H1 (cell line): ENCODE measurements around the gene ZBTB11. TPM values are rescaled to one million over a fixed set of nuclear protein-coding genes. Genes with fewer than 3 reads are reported as not detected.

Source experiments
- CTCF ChIA-PET: fragments of 300-600 bp; sonication (Branson Sonifier 250); formaldehyde crosslinking; loops from one replicate; lab custom pipeline; 2021; ENCODE audit not compliant: partially characterized antibody; lab: Charles Lee
- POLR2A ChIA-PET: fragments of 300-600 bp; sonication (Branson Sonifier 250); formaldehyde crosslinking; loops from one replicate; lab custom pipeline; 2021; ENCODE audit warnings: inconsistent platforms; ENCODE audit not compliant: partially characterized antibody; lab: Charles Lee
- DNase-seq, 2 experiments: peaks; one replicate each; pipeline versions ENCODE4 v3.0.0 to v3.0.0-alpha.2; 2010 to 2022; ENCODE audit warnings: low spot score in 2 of 2, low read depth in 1 of 2, mixed read lengths in 1 of 2
- FAIRE-seq: peaks from 2 replicates; lab custom pipeline; 2011; peaks lifted over from hg19 to GRCh38; lab: Jason Lieb, UNC
- H2AFZ ChIP-seq: 2 replicates; pipeline ENCODE4 v1.8.1; 2012; ENCODE audit warnings: low read length, inconsistent platforms
- H2AK5ac ChIP-seq: 2 replicates; pipeline ENCODE4 v1.6.1; 2013; ENCODE audit warnings: low read depth, low read length
- H2BK120ac ChIP-seq: replicated peaks from 2 replicates; pipeline ENCODE3; 2013; ENCODE audit warnings: low read depth, low read length, inconsistent platforms
- H2BK12ac ChIP-seq: 2 replicates; pipeline ENCODE4 v1.6.1; 2013; ENCODE audit warnings: low read depth, low read length
- H2BK15ac ChIP-seq: 2 replicates; pipeline ENCODE4 v1.6.1; 2013; ENCODE audit warnings: low read length
- H2BK20ac ChIP-seq: 2 replicates; pipeline ENCODE4 v1.6.1; 2013; ENCODE audit warnings: low read length
- H2BK5ac ChIP-seq: 2 replicates; pipeline ENCODE4 v1.6.1; 2013; ENCODE audit warnings: low read depth, low read length
- H3K14ac ChIP-seq: 2 replicates; pipeline ENCODE4 v1.6.1; 2013; ENCODE audit warnings: inconsistent platforms; ENCODE audit not compliant: insufficient read length
- H3K18ac ChIP-seq: 2 replicates; pipeline ENCODE4 v1.6.1; 2013; ENCODE audit warnings: low read length; ENCODE audit errors: extremely low read depth
- H3K23ac ChIP-seq: 2 replicates; pipeline ENCODE4 v1.6.1; 2013; ENCODE audit warnings: inconsistent platforms; ENCODE audit not compliant: insufficient read length
- H3K23me2 ChIP-seq: 2 replicates; pipeline ENCODE4 v1.6.1; 2013; ENCODE audit warnings: low read depth, low read length
- H3K27ac ChIP-seq: 2 replicates; pipeline ENCODE4 v1.6.1; 2011; ENCODE audit warnings: low read depth, low read length, inconsistent platforms
- H3K27me3 ChIP-seq, 4 experiments: replicated peaks in 1 of 4; 1 replicate in 1 of 4; 2 replicates in 3 of 4; pipeline versions ENCODE4 v1.6.1 to v1.8.1; 2011 to 2013; ENCODE audit warnings: low read length in 3 of 4, mild to moderate bottlenecking in 3 of 4, inconsistent platforms in 2 of 4, mixed read lengths in 2 of 4, moderate library complexity in 1 of 4; ENCODE audit not compliant: control insufficient read depth in 3 of 4, insufficient read depth in 3 of 4; ENCODE audit errors: extremely low read depth in 1 of 4
- H3K36me3 ChIP-seq, 4 experiments: 2 replicates each; pipeline versions ENCODE4 v1.6.1 to v1.8.1; 2011 to 2013; ENCODE audit warnings: mild to moderate bottlenecking in 4 of 4, low read length in 3 of 4, moderate library complexity in 2 of 4, control low read depth in 1 of 4, inconsistent platforms in 1 of 4; ENCODE audit not compliant: insufficient read depth in 4 of 4, control insufficient read depth in 2 of 4
- H3K4ac ChIP-seq: replicated peaks from 2 replicates; pipeline ENCODE3; 2013; ENCODE audit warnings: low read length, low read depth, mixed read lengths, inconsistent platforms; ENCODE audit not compliant: insufficient read length
- H3K4me1 ChIP-seq, 4 experiments: replicated peaks in 1 of 4; 1 replicate in 1 of 4; 2 replicates in 3 of 4; pipeline versions ENCODE4 v1.6.1 to v1.8.1; 2011 to 2013; ENCODE audit warnings: low read length in 3 of 4, inconsistent platforms in 2 of 4, mixed read lengths in 1 of 4; ENCODE audit not compliant: insufficient read depth in 4 of 4, control insufficient read depth in 3 of 4
- H3K4me2 ChIP-seq, 2 experiments: 2 replicates each; pipeline versions ENCODE4 v1.6.1 to v1.8.1; 2011 to 2013; ENCODE audit warnings: low read depth in 2 of 2, low read length in 2 of 2, control low read depth in 1 of 2, inconsistent platforms in 1 of 2, mild to moderate bottlenecking in 1 of 2; ENCODE audit not compliant: insufficient read depth in 1 of 2
- H3K4me3 ChIP-seq, 4 experiments: fragments of 200-600, 300-600 bp in 1 of 4; sonication (generic), shearing (Covaris generic), sonication (Bioruptor Twin) in 1 of 4; 2 replicates each; pipeline versions ENCODE4 v1.5.1 to v1.8.1; 2011 to 2016; ENCODE audit warnings: low read length in 4 of 4, low read depth in 3 of 4, control low read depth in 2 of 4, inconsistent platforms in 2 of 4, mild to moderate bottlenecking in 2 of 4, mixed read lengths in 1 of 4, moderate library complexity in 1 of 4; ENCODE audit not compliant: insufficient read depth in 2 of 4; ENCODE audit errors: extremely low read depth in 1 of 4
- H3K56ac ChIP-seq: replicated peaks from 2 replicates; pipeline ENCODE3; 2013; ENCODE audit warnings: low read depth, mild to moderate bottlenecking, mixed read lengths, low read length, inconsistent platforms; ENCODE audit not compliant: insufficient read length
- H3K79me1 ChIP-seq: 2 replicates; pipeline ENCODE4 v1.6.1; 2013; ENCODE audit warnings: low read depth, low read length, control low read depth
- H3K79me2 ChIP-seq, 2 experiments: 2 replicates each; pipeline versions ENCODE4 v1.6.1 to v1.8.1; 2012 to 2013; ENCODE audit warnings: low read length in 2 of 2, mild to moderate bottlenecking in 2 of 2, inconsistent platforms in 1 of 2; ENCODE audit not compliant: insufficient read depth in 2 of 2, control insufficient read depth in 1 of 2
- H3K9ac ChIP-seq, 4 experiments: replicated peaks in 1 of 4; 1 replicate in 1 of 4; 2 replicates in 3 of 4; pipeline versions ENCODE4 v1.6.1 to v1.8.1; 2011 to 2013; ENCODE audit warnings: low read depth in 3 of 4, low read length in 3 of 4, control low read depth in 2 of 4, mild to moderate bottlenecking in 2 of 4, moderate library complexity in 2 of 4, inconsistent platforms in 1 of 4; ENCODE audit errors: extremely low read depth in 1 of 4
- H3K9me3 ChIP-seq, 2 experiments: 2 replicates each; pipeline versions ENCODE4 v1.6.1 to v1.8.1; 2012 to 2013; ENCODE audit warnings: mild to moderate bottlenecking in 2 of 2, moderate library complexity in 2 of 2, control low read depth in 1 of 2, inconsistent platforms in 1 of 2, low read depth in 1 of 2, low read length in 1 of 2, mixed read lengths in 1 of 2; ENCODE audit not compliant: insufficient read depth in 2 of 2
- H4K20me1 ChIP-seq, 2 experiments: replicated peaks in 1 of 2; 2 replicates each; pipeline versions ENCODE3 to v1.8.1; 2011 to 2013; ENCODE audit warnings: inconsistent platforms in 2 of 2, low read length in 2 of 2, mild to moderate bottlenecking in 1 of 2; ENCODE audit not compliant: insufficient read depth in 2 of 2, control insufficient read depth in 1 of 2
- H4K5ac ChIP-seq: 2 replicates; pipeline ENCODE4 v1.6.1; 2013; ENCODE audit warnings: low read length, low read depth, mixed read lengths, inconsistent platforms; ENCODE audit not compliant: insufficient read length
- H4K8ac ChIP-seq: 2 replicates; pipeline ENCODE4 v1.8.0; 2013; ENCODE audit warnings: mild to moderate bottlenecking, moderate library complexity, low read length, inconsistent platforms; ENCODE audit not compliant: insufficient read depth; ENCODE audit errors: extremely low read depth
- H4K91ac ChIP-seq: replicated peaks from 2 replicates; pipeline ENCODE3; 2013; ENCODE audit warnings: low read length, mixed read lengths, inconsistent platforms; ENCODE audit not compliant: insufficient read length
- GTF2F1 ChIP-seq: IDR thresholded peaks from 2 replicates; pipeline ENCODE4 v1.6.1; 2012; ENCODE audit warnings: low read depth, low read length, improper control_type of control experiment, borderline replicate concordance
- MAX ChIP-seq: IDR thresholded peaks from 2 replicates; pipeline ENCODE4 v1.6.1; 2012; ENCODE audit warnings: inconsistent platforms
- SP1 ChIP-seq: IDR thresholded peaks from 2 replicates; pipeline ENCODE4 v1.6.1; 2011; ENCODE audit warnings: low read depth, low read length
- SRF ChIP-seq: IDR thresholded peaks from 2 replicates; pipeline ENCODE4 v1.6.1; 2011; ENCODE audit warnings: mild to moderate bottlenecking, low read depth, low read length, moderate library complexity
- TCF12 ChIP-seq: IDR thresholded peaks from 2 replicates; pipeline ENCODE4 v1.6.1; 2011; ENCODE audit warnings: low read depth, mild to moderate bottlenecking, low read length
- polyA plus RNA-seq, 7 experiments: library from polyadenylated mRNA; depleted of rRNA in 3 of 7; stranded (reverse) in 5 of 7; unstranded in 2 of 7; fragments of >200 nt in 5 of 7; fragments of 200-250 nt in 2 of 7; gene quantifications; 1 replicate in 5 of 7; 2 replicates in 1 of 7; 4 replicates in 1 of 7; pipeline versions ENCODE4 v1.2.1 to v1.2.3, GENCODE V29; 2011 to 2013; ENCODE audit warnings: missing spikeins in 2 of 7, mixed read lengths in 2 of 7
- total RNA-seq: library from RNA; stranded (reverse); fragmentation: NEBNext Ultra II Directional; extraction: Animal tissue kit (Norgen Biotek cat#: 25700); gene quantifications from 2 replicates; pipeline ENCODE4 v1.2.1, GENCODE V29; 2021
- TF ChIP-seq, protein P1 (sequence below): IDR thresholded peaks from 2 replicates; pipeline ENCODE4 v1.6.1; 2012; ENCODE audit warnings: inconsistent platforms

ZBTB11 gene
- total and polyA plus RNA-seq, 2 of the 8 experiments (the other 6 are each of a cell fraction or from before 2014, with no cell fraction given), result 3.0 to 14.0 TPM

GRCh38 chr3:101685050-101685400 is 8.1 kb upstream of the ZBTB11 start:
- H3K23me2 ChIP-seq, result peaks cover 4% of the 10 kb centered on the region
- no peaks in the 10 kb centered on the region for H3K27me3 ChIP-seq
- H2BK20ac ChIP-seq, result no peak overlapping the region
- H3K14ac ChIP-seq, result no peak overlapping the region
- peak overlapping the region; percentile 97 to 100 (median 99); a peak in 6 of 7 replicates for H3K9ac ChIP-seq
- no peak overlapping the region for H3K4ac ChIP-seq
- ChIA-PET CTCF (interaction anchor here (0.6 to 3.8 kb wide), 10 partner anchors 8 to 120 kb away, joined by 3 to 29 read pairs (median 4); partner anchors contain the start of genes CEP97, PCNP and ZBTB11), POLR2A (interaction anchor here (0.6 to 12.8 kb wide), 21 partner anchors 10 to 401 kb away, joined by 3 to 308 read pairs (median 3); partner anchors contain the start of genes CEP97, NFKBIZ, PCNP and TRMT10C)
- H3K79me1 ChIP-seq, result 0 out of 2 replicates have a peak, but pooled peaks cover 3% of the 10 kb centered on the region
- H2AFZ ChIP-seq, result no peak overlapping the region
- H3K27ac ChIP-seq, result 0 out of 2 replicates have a peak overlapping the region, but pooled peaks have one; percentile 38
- FAIRE-seq (no peak), DNase-seq (no peak)
- H3K56ac ChIP-seq, result no peak overlapping the region
- TF ChIP-seq, protein P1, sequence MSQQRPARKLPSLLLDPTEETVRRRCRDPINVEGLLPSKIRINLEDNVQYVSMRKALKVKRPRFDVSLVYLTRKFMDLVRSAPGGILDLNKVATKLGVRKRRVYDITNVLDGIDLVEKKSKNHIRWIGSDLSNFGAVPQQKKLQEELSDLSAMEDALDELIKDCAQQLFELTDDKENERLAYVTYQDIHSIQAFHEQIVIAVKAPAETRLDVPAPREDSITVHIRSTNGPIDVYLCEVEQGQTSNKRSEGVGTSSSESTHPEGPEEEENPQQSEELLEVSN, result no peak
- TF ChIP-seq GTF2F1, result no peak
- no peak for TF ChIP-seq MAX
- TF ChIP-seq TCF12, result no peak
- no peak for TF ChIP-seq SRF
- TF ChIP-seq SP1, result no peak
- H3K4me3 ChIP-seq, result peak overlapping the region; percentile 86 to 100 (median 98); a peak in 7 of 8 replicates
- peaks cover 0 to 4% (median 2%) of the 10 kb centered on the region in 4 experiments; a peak in 4 of 7 replicates for H3K4me1 ChIP-seq
- H3K23ac ChIP-seq, result no peak overlapping the region
- H2BK5ac ChIP-seq, result no peak overlapping the region
- no peak overlapping the region for H2AK5ac ChIP-seq
- H4K91ac ChIP-seq, result no peak overlapping the region
- H2BK12ac ChIP-seq, result no peak overlapping the region
- peaks cover 24 to 60% (median 52%) of the 10 kb centered on the region in 4 experiments for H3K36me3 ChIP-seq
- no peaks in the 10 kb centered on the region for H3K9me3 ChIP-seq
- H3K18ac ChIP-seq, result no peak overlapping the region
- peak overlapping the region; percentile 80 to 88 for H3K4me2 ChIP-seq
- H2BK120ac ChIP-seq, result no peak overlapping the region
- H2BK15ac ChIP-seq, result no peak overlapping the region
- peaks cover 9 to 33% of the 10 kb centered on the region in 2 experiments for H3K79me2 ChIP-seq
- H4K5ac ChIP-seq, result no peak overlapping the region
- H4K20me1 ChIP-seq, result peaks cover 10 to 13% of the 10 kb centered on the region in 2 experiments
- no peak overlapping the region for H4K8ac ChIP-seq
